Choroid plexus epithelial cell (primary cell): ENCODE measurements around the gene MALRD1.

ENCODE experiments used
- DNase-seq: peaks from one replicate; pipeline ENCODE4 v3.0.0-alpha.2; 2010; ENCODE audit warnings: low read depth
- H3K4me3 ChIP-seq: 2 replicates; pipeline ENCODE4 v1.5.1; 2011; ENCODE audit warnings: low read depth, mild to moderate bottlenecking, control low read depth, low read length, moderate library complexity
- CTCF ChIP-seq: conservative IDR thresholded peaks from 2 replicates; pipeline ENCODE4 v1.5.1; 2011; ENCODE audit warnings: low read depth, mild to moderate bottlenecking, control low read depth, inconsistent platforms, low read length, moderate library complexity

Gene MALRD1

DNA sequence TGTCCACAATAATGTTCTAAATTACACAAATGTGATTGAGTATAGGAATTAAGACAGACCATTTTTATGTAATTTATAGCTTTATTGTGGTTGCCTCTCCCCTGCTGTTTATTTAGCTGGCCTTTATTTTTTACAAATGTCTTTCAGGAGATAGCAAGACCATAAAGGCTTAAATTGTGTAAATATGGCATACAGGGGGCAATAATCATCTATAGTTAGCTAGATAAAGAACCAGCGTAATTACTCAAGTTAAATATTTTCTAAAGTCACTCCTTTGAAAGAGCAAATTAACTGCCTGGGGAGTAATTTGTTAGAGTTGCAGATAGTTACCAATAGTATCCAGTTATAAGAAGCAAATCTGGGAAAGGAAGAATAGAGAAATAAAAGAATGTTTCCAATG, at the start of gene MALRD1:
TSS of gene MALRD1 (plus strand) at position 313 of the 400 bp plus-strand sequence. CDS start 138 bp downstream, outside the sequence.
- no peak for TF ChIP-seq CTCF
- no peak for DNase-seq
- no peak within 1 kb of the TSS for H3K4me3 ChIP-seq

GRCh38 chr10:19003341-19003740, 45.3 kb upstream of the MALRD1 start:
- peak; percentile 14 for DNase-seq
- no peak overlapping the region for H3K4me3 ChIP-seq
- TF ChIP-seq CTCF: no peak

GRCh38 chr10:19012111-19012510, 36.5 kb upstream of the MALRD1 start:
- no peak for DNase-seq
- H3K4me3 ChIP-seq: no peak overlapping the region
- TF ChIP-seq CTCF: no peak

GRCh38 chr10:19014034-19014433, 34.6 kb upstream of the MALRD1 start:
- TF ChIP-seq CTCF: no peak
- DNase-seq: peak; percentile 91
- H3K4me3 ChIP-seq: no peak overlapping the region

- TF ChIP-seq CTCF: no peak
- DNase-seq: peak; percentile 5
- H3K4me3 ChIP-seq: no peak overlapping the region
These were observed 34.1 kb upstream of the MALRD1 start for GRCh38 chr10:19014498-19014897.

- TF ChIP-seq CTCF: no peak
- no peak overlapping the region for H3K4me3 ChIP-seq
These were observed 31.3 kb upstream of the MALRD1 start for GRCh38 chr10:19017116-19017890.

GRCh38 chr10:19021162-19021561, 27.4 kb upstream of the MALRD1 start:
- DNase-seq: no peak
- no peak for TF ChIP-seq CTCF
- no peak overlapping the region for H3K4me3 ChIP-seq

More at GRCh38 chr10:19017116-19017890, 31.3 kb upstream of the MALRD1 start:
- no peak for DNase-seq
